Neural progenitor cell (in vitro differentiated cells): Measurements from ENCODE around the gene ASTN2. TPM values are rescaled to one million over a fixed set of nuclear protein-coding genes. Genes with fewer than 3 reads are reported as not detected.

Experiments
- DNase-seq: peaks from one replicate; pipeline ENCODE4 v3.0.0-alpha.2; 2016; ENCODE audit warnings: low spot score
- H2AFZ ChIP-seq: fragments of 200-600 bp; sonication (generic); replicated peaks from 2 replicates; pipeline ENCODE4 v1.6.1; 2016; ENCODE audit warnings: antibody characterized with exemption
- H3F3A ChIP-seq: fragments of 200-600 bp; sonication (generic); 2 replicates; pipeline ENCODE4 v1.6.1; 2016; ENCODE audit warnings: antibody characterized with exemption, low read depth
- H3K27ac ChIP-seq: fragments of 200-600 bp; sonication (generic); 2 replicates; pipeline ENCODE4 v1.5.1; 2016; ENCODE audit warnings: mild to moderate bottlenecking
- H3K27me3 ChIP-seq: fragments of 200-600 bp; sonication (generic); 2 replicates; pipeline ENCODE4 v1.6.1; 2016; ENCODE audit warnings: mild to moderate bottlenecking, moderate library complexity
- H3K36me3 ChIP-seq: fragments of 200-600 bp; sonication (generic); 2 replicates; pipeline ENCODE4 v1.5.1; 2016
- H3K4me1 ChIP-seq: fragments of 200-600 bp; sonication (generic); 2 replicates; pipeline ENCODE4 v1.6.1; 2016; ENCODE audit warnings: mixed run types
- H3K4me2 ChIP-seq: fragments of 200-600 bp; sonication (generic); 2 replicates; pipeline ENCODE4 v1.6.1; 2016
- H3K4me3 ChIP-seq: fragments of 200-600 bp; sonication (generic); 2 replicates; pipeline ENCODE4 v1.5.1; 2016
- H3K79me2 ChIP-seq: fragments of 200-600 bp; sonication (generic); 2 replicates; pipeline ENCODE4 v1.6.1; 2016; ENCODE audit warnings: low read depth
- H3K9ac ChIP-seq: fragments of 200-600 bp; sonication (generic); 2 replicates; pipeline ENCODE4 v1.6.1; 2016
- H3K9me3 ChIP-seq: fragments of 200-600 bp; sonication (generic); 2 replicates; pipeline ENCODE4 v1.5.1; 2016; ENCODE audit warnings: low read depth
- H4K20me1 ChIP-seq: fragments of 200-600 bp; sonication (generic); 2 replicates; pipeline ENCODE4 v1.6.1; 2016; ENCODE audit warnings: low read depth
- H3K27ac Mint-ChIP-seq: 3 replicates; pipeline ENCODE4 v1.8.0; 2021; ENCODE audit warnings: mixed read lengths
- H3K27me3 Mint-ChIP-seq: 2 replicates; pipeline ENCODE4 v1.8.0; 2022; ENCODE audit warnings: low read depth, mild to moderate bottlenecking, inconsistent platforms, moderate library complexity, mixed read lengths; ENCODE audit not compliant: insufficient read depth
- H3K36me3 Mint-ChIP-seq: 3 replicates; pipeline ENCODE4 v1.8.0; 2021; ENCODE audit warnings: mixed read lengths
- H3K4me1 Mint-ChIP-seq: 3 replicates; pipeline ENCODE4 v1.8.0; 2021; ENCODE audit warnings: mixed read lengths
- H3K4me3 Mint-ChIP-seq: 3 replicates; pipeline ENCODE4 v1.8.0; 2021; ENCODE audit warnings: mild to moderate bottlenecking, moderate library complexity, mixed read lengths
- H3K9me3 Mint-ChIP-seq: 3 replicates; pipeline ENCODE4 v1.8.0; 2020; ENCODE audit warnings: mixed read lengths
- EZH2 ChIP-seq: fragments of 200-600 bp; sonication (generic); IDR thresholded peaks from 2 replicates; pipeline ENCODE4 v1.6.1; 2017; ENCODE audit warnings: antibody characterized with exemption, mild to moderate bottlenecking, moderate library complexity
- EZH2phosphoT487 ChIP-seq: fragments of 200-600 bp; sonication (generic); IDR thresholded peaks from 2 replicates; pipeline ENCODE4 v1.6.1; 2017; ENCODE audit warnings: antibody characterized with exemption
- total RNA-seq: library from RNA; depleted of rRNA; stranded (reverse); fragments of >200 nt; gene quantifications from 2 replicates; pipeline ENCODE4 v1.2.3, GENCODE V29; 2015; ENCODE audit warnings: low replicate concordance
- TF ChIP-seq, protein P1 (sequence below): fragments of 200-600 bp; sonication (generic); IDR thresholded peaks from 2 replicates; pipeline ENCODE4 v1.5.1; 2017; ENCODE audit warnings: antibody characterized with exemption, mild to moderate bottlenecking

The ASTN2 gene
- total RNA-seq, 1 donor from 2014 or later, result 8.0 TPM

DNA sequence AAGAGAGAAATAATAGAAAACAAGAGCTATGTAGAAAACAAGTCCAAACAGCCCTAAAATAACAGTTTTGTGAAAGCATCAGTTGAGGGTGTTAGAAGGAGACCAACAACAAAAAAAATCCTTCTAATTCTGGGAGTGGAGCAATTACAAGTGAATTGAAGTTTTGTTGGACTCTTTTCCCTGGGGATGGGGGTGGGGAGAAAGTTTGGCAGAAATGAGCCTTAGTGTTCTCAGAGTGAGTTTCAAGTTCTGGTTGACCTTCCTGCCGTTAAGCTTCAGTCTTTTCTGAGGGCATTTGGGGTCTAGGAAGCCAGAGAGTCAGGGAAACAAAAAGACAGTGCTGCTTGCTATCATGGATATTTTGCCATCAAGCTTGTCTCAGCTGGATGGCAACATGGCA lies 834.0 kb downstream of the ASTN2 start:
- Histone ChIP-seq H3K4me2 (no peak overlapping the region), H3K36me3 (no peaks in the 10 kb centered on the region), H3K9ac (no peak overlapping the region), H2AFZ (no peak overlapping the region), H3K79me2 (no peaks in the 10 kb centered on the region), H3K27ac (no peak overlapping the region), H3F3A (no peaks in the 10 kb centered on the region), H3K9me3 (no peaks in the 10 kb centered on the region), H3K4me3 (no peak overlapping the region), H3K4me1 (peaks cover 12% of the 10 kb centered on the region), H4K20me1 (no peaks in the 10 kb centered on the region), H3K27me3 (no peaks in the 10 kb centered on the region)
- Mint-ChIP-seq H3K36me3 (no peaks in the 10 kb centered on the region), H3K4me3 (no peak overlapping the region), H3K27me3 (no peaks in the 10 kb centered on the region), H3K4me1 (no peaks in the 10 kb centered on the region), H3K9me3 (no peaks in the 10 kb centered on the region), H3K27ac (no peak overlapping the region)
- no peak for DNase-seq
- no peak for TF ChIP-seq EZH2phosphoT487
- no peak for TF ChIP-seq EZH2
- TF ChIP-seq, protein P1, sequence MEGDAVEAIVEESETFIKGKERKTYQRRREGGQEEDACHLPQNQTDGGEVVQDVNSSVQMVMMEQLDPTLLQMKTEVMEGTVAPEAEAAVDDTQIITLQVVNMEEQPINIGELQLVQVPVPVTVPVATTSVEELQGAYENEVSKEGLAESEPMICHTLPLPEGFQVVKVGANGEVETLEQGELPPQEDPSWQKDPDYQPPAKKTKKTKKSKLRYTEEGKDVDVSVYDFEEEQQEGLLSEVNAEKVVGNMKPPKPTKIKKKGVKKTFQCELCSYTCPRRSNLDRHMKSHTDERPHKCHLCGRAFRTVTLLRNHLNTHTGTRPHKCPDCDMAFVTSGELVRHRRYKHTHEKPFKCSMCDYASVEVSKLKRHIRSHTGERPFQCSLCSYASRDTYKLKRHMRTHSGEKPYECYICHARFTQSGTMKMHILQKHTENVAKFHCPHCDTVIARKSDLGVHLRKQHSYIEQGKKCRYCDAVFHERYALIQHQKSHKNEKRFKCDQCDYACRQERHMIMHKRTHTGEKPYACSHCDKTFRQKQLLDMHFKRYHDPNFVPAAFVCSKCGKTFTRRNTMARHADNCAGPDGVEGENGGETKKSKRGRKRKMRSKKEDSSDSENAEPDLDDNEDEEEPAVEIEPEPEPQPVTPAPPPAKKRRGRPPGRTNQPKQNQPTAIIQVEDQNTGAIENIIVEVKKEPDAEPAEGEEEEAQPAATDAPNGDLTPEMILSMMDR, result no peak

DNA sequence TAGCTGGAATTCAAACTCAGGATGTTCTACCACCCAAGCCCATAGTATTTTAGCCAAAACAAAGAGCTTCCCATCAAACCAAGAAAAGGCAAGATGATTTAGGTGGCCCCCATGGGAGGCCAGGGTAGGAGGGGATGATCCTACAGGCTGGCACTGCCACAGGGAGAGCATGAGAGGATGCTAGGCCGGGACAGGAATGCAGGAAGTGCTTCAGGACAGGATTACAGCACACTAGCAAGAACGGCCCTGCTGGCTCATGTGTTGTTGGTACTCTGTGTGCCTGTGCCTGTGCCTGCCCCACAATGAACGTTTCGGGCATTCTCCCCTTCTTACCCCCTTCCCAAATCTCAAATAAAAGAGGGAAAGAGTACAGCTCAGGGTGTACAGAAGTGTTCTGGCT lies 838.5 kb downstream of the ASTN2 start:
- Histone ChIP-seq H3K36me3 (no peaks in the 10 kb centered on the region), H3K27ac (no peak overlapping the region), H2AFZ (no peak overlapping the region), H3K4me3 (no peak overlapping the region), H3K9ac (no peak overlapping the region), H4K20me1 (no peaks in the 10 kb centered on the region), H3K79me2 (no peaks in the 10 kb centered on the region), H3K4me2 (no peak overlapping the region), H3K27me3 (no peaks in the 10 kb centered on the region), H3K9me3 (no peaks in the 10 kb centered on the region), H3K4me1 (peaks cover 8% of the 10 kb centered on the region), H3F3A (no peaks in the 10 kb centered on the region)
- H3K9me3 Mint-ChIP-seq, result no peaks in the 10 kb centered on the region
- H3K27me3 Mint-ChIP-seq, result no peaks in the 10 kb centered on the region
- TF ChIP-seq EZH2, result no peak
- no peak for TF ChIP-seq EZH2phosphoT487
- TF ChIP-seq, protein P1, result no peak
- no peak overlapping the region for H3K4me3 Mint-ChIP-seq
- no peak overlapping the region for H3K27ac Mint-ChIP-seq
- DNase-seq, result no peak
- no peaks in the 10 kb centered on the region for H3K4me1 Mint-ChIP-seq
- no peaks in the 10 kb centered on the region for H3K36me3 Mint-ChIP-seq

DNA sequence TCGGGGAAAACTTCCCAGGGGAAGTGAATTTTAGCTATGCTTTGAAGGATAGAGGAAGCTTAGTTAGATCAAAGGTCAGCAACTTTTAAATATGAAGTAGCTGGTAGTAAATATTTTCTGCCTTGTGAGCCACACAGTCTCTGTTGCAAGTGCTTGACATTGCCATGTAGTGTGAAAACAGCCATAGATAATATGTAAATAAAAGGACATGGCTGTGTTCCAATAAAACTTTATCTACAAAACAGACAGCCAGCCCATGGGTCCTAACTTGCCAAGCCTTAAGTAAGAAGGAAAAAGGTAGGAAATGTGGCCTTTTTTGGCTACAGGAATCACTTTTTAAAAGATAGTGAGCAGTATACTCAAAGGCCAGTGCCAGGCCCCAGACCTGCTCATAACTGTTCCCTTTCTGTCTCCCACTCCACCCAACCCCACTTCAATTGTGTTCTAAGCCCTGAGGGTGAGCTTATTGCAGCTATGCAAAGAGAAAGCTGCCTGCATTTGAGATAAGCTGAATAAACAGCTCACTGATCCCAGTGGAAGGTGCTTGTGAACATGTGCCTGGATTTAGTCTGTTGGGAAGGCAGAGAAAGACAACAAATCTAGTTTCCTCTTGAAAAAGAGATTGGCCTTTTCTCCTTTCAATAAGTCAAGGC lies 840.7 kb downstream of the ASTN2 start:
- no peaks in the 10 kb centered on the region for H3K36me3 Mint-ChIP-seq
- H3K4me3 Mint-ChIP-seq, result no peak overlapping the region
- Histone ChIP-seq H3K36me3 (no peaks in the 10 kb centered on the region), H3K4me1 (no peaks in the 10 kb centered on the region), H3K4me2 (no peak overlapping the region), H3K27me3 (no peaks in the 10 kb centered on the region), H3K79me2 (no peaks in the 10 kb centered on the region), H3K4me3 (no peak overlapping the region), H2AFZ (no peak overlapping the region), H3K27ac (no peak overlapping the region), H3K9ac (no peak overlapping the region), H4K20me1 (no peaks in the 10 kb centered on the region), H3F3A (no peaks in the 10 kb centered on the region), H3K9me3 (no peaks in the 10 kb centered on the region)
- DNase-seq, result no peak
- H3K9me3 Mint-ChIP-seq, result no peaks in the 10 kb centered on the region
- TF ChIP-seq, protein P1, result no peak
- no peak for TF ChIP-seq EZH2
- TF ChIP-seq EZH2phosphoT487, result no peak
- H3K27ac Mint-ChIP-seq, result no peak overlapping the region
- H3K4me1 Mint-ChIP-seq, result no peaks in the 10 kb centered on the region
- no peaks in the 10 kb centered on the region for H3K27me3 Mint-ChIP-seq
